Naive thymus-derived CD4-positive, alpha-beta T cell (primary cell): ENCODE data around the gene OSBPL3. TPM values are rescaled to one million over a fixed set of nuclear protein-coding genes. Genes with fewer than 3 reads are reported as not detected.

Experiments used
- ATAC-seq: fragments of 150-1000 bp; cut with Tn5 transposase; 2 replicates; pipeline ENCODE4 v1.10.0; 2021; ENCODE audit warnings: mild to moderate bottlenecking, moderate library complexity
- CTCF ChIA-PET: fragments of 350-600 bp; sonication (Branson Sonifier 250); formaldehyde crosslinking; loops from one replicate; lab custom pipeline; 2021; ENCODE audit warnings: antibody characterized with exemption; lab: Charles Lee
- POLR2A ChIA-PET: fragments of 350-600 bp; sonication (Branson Sonifier 250); formaldehyde crosslinking; loops from one replicate; lab custom pipeline; 2021; ENCODE audit warnings: antibody characterized with exemption, inconsistent platforms; lab: Charles Lee
- DNase-seq, 9 donors: peaks; one replicate each; pipeline versions ENCODE4 v3.0.0 to v3.0.0-alpha.2; 2020 to 2022; ENCODE audit warnings: mixed read lengths in 1 of 9
- H3K27ac ChIP-seq: one replicate; pipeline ENCODE4 v1.7.0; 2013; ENCODE audit warnings: mild to moderate bottlenecking, low read depth, low read length, moderate library complexity
- H3K27me3 ChIP-seq, 2 donors: one replicate each; pipeline ENCODE4 v1.7.0; 2013; ENCODE audit warnings: low read length in 2 of 2, mild to moderate bottlenecking in 2 of 2, moderate library complexity in 2 of 2; ENCODE audit not compliant: control insufficient read depth in 2 of 2, insufficient read depth in 2 of 2
- H3K36me3 ChIP-seq, 3 experiments: 1 replicate in 2 of 3; 2 replicates in 1 of 3; pipeline ENCODE4 v1.7.0; 2013; ENCODE audit warnings: low read length in 3 of 3, mild to moderate bottlenecking in 3 of 3, moderate library complexity in 1 of 3; ENCODE audit not compliant: insufficient read depth in 3 of 3, control insufficient read depth in 2 of 3
- H3K4me1 ChIP-seq, 2 donors: one replicate each; pipeline ENCODE4 v1.7.0; 2013; ENCODE audit warnings: low read length in 2 of 2, mild to moderate bottlenecking in 2 of 2, moderate library complexity in 1 of 2; ENCODE audit not compliant: control insufficient read depth in 2 of 2, insufficient read depth in 2 of 2
- H3K4me3 ChIP-seq: 2 replicates; pipeline ENCODE4 v1.7.0; 2013; ENCODE audit warnings: mild to moderate bottlenecking, low read length
- H3K9me3 ChIP-seq, 3 experiments: 1 replicate in 2 of 3; 2 replicates in 1 of 3; pipeline ENCODE4 v1.7.0; 2013; ENCODE audit warnings: low read length in 3 of 3; ENCODE audit not compliant: control insufficient read depth in 2 of 3
- H3K27ac Mint-ChIP-seq, 9 donors: one replicate each; pipeline ENCODE4 v1.8.0; 2020 to 2022; ENCODE audit warnings: mixed read lengths in 9 of 9, mild to moderate bottlenecking in 8 of 9, moderate library complexity in 5 of 9, inconsistent platforms in 2 of 9
- H3K27me3 Mint-ChIP-seq, 5 donors: one replicate each; pipeline ENCODE4 v1.8.0; 2021 to 2022; ENCODE audit warnings: mixed read lengths in 5 of 5, mild to moderate bottlenecking in 1 of 5
- H3K36me3 Mint-ChIP-seq, 5 donors: one replicate each; pipeline ENCODE4 v1.8.0; 2020 to 2022; ENCODE audit warnings: mixed read lengths in 5 of 5, mild to moderate bottlenecking in 3 of 5, inconsistent platforms in 1 of 5
- H3K4me1 Mint-ChIP-seq, 7 donors: one replicate each; pipeline ENCODE4 v1.8.0; 2020 to 2022; ENCODE audit warnings: mixed read lengths in 7 of 7, mild to moderate bottlenecking in 3 of 7, inconsistent platforms in 1 of 7
- H3K4me3 Mint-ChIP-seq, 10 donors: one replicate each; pipeline ENCODE4 v1.8.0; 2020 to 2022; ENCODE audit warnings: mild to moderate bottlenecking in 10 of 10, mixed read lengths in 10 of 10, moderate library complexity in 6 of 10, inconsistent platforms in 2 of 10
- H3K9me3 Mint-ChIP-seq, 11 donors: one replicate each; pipeline ENCODE4 v1.8.0; 2020 to 2022; ENCODE audit warnings: mixed read lengths in 11 of 11, mild to moderate bottlenecking in 4 of 11, inconsistent platforms in 1 of 11, moderate library complexity in 1 of 11
- intact Hi-C, 2 donors: fragments of 100-400 bp; cut with micrococcal nuclease; formaldehyde crosslinking; loops; one replicate each; pipeline ENCODE4 v1.15.1; 2023
- polyA plus RNA-seq, 2 donors: library from polyadenylated mRNA; unstranded; fragments of 300-500 nt; fragmentation: Illumina TruSeq; gene quantifications; one replicate each; pipeline ENCODE4 v1.2.3, GENCODE V29; 2021
- total RNA-seq, 6 experiments: library from RNA in 5 of 6; stranded (reverse) in 5 of 6; gene quantifications; 1 replicate in 5 of 6; 2 replicates in 1 of 6; pipeline ENCODE4 v1.2.3 and lab custom pipeline; 2021 to 2026

Gene OSBPL3
- total and polyA plus RNA-seq, 7 experiments from 2014 or later = 4.5 to 75.7 (median 19.2) TPM

DNA sequence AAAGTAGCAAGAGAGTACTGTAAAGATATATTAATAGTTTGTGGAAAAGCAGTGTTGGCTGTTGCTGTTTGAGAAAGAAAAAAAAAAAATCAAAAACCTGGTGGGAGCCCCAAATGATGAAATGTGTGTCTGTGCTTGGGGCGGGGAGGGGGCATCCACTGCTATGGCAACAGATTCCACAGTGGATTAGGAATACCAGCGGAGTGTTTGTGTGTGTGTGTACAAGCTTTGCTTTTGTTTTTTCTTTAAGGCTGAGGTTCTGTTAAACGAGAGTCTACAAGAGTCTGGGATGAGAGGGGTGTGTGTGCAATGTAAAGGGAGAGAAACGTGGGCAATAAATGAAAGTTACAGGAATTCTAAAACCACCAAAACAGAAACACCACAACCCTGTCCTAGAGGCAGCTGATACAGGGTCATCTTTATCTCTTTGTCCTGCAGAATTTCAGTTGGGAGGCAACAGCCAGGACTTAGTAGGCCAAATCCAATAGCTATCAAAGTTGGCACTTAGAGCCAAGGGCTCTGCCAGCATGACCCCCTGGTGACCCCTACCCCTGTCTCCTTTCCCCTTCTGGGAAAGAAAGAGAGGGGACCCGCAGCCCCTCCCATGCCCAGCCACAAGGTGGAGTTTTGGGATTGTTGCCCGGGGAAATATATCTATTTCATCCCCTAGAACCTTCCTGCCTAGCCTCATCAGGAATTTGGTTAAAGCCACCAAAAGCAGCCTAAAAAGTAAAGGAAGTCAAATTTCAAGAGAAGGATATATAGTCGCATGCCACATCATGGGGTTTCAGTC, 85.4 kb downstream of the OSBPL3 start:
- Histone ChIP-seq H3K4me1 (peaks cover 0 to 20% of the 10 kb centered on the region in 2 donors), H3K9me3 (no peaks in the 10 kb centered on the region), H3K4me3 (no peak overlapping the region), H3K36me3 (peaks cover 0 to 7% (median 0%) of the 10 kb centered on the region in 3 experiments), H3K27ac (no peak overlapping the region), H3K27me3 (no peaks in the 10 kb centered on the region)
- H3K4me3 Mint-ChIP-seq = no peak overlapping the region
- peaks cover 15 to 72% (median 27%) of the 10 kb centered on the region in 7 donors for H3K4me1 Mint-ChIP-seq
- ATAC-seq (no peak), DNase-seq (no peak)
- no peaks in the 10 kb centered on the region for H3K27me3 Mint-ChIP-seq
- H3K27ac Mint-ChIP-seq = no peak overlapping the region
- POLR2A ChIA-PET = interaction anchor here (1.0 kb wide), 1 partner anchor 39 kb away, joined by 3 read pairs; no protein-coding TSS in a partner anchor
- intact Hi-C loops = loop anchor here in 1 of 2 donors (1.0 to 2.0 kb wide), 2 partner anchors 16 to 176 kb away; no protein-coding TSS in a partner anchor
- peaks cover 0 to 32% (median 18%) of the 10 kb centered on the region in 5 donors for H3K36me3 Mint-ChIP-seq
- CTCF ChIA-PET = interaction anchor here (0.6 to 1.3 kb wide), 7 partner anchors 17 to 1392 kb away, joined by 3 to 4 read pairs (median 3); no protein-coding TSS in a partner anchor
- H3K9me3 Mint-ChIP-seq = no peaks in the 10 kb centered on the region

- no peaks in the 10 kb centered on the region for H3K9me3 ChIP-seq
- DNase-seq (no peak), ATAC-seq (no peak)
- H3K27ac Mint-ChIP-seq = no peak overlapping the region
- H3K4me1 ChIP-seq = peaks cover 0 to 6% of the 10 kb centered on the region in 2 donors
- H3K27ac ChIP-seq = no peak overlapping the region
- intact Hi-C loops = no loop called here
- H3K36me3 ChIP-seq = peaks cover 0 to 7% (median 4%) of the 10 kb centered on the region in 3 experiments
- peaks cover 3 to 61% (median 9%) of the 10 kb centered on the region in 7 donors for H3K4me1 Mint-ChIP-seq
- no peaks in the 10 kb centered on the region for H3K9me3 Mint-ChIP-seq
- H3K27me3 ChIP-seq = no peaks in the 10 kb centered on the region
- H3K4me3 ChIP-seq = no peak overlapping the region
- no peak overlapping the region for H3K4me3 Mint-ChIP-seq
- ChIA-PET POLR2A (no interaction called here), CTCF (interaction anchor here (1.0 to 1.2 kb wide), 2 partner anchors 9 to 71 kb away, joined by 5 read pairs; no protein-coding TSS in a partner anchor)
- H3K36me3 Mint-ChIP-seq = peaks cover 0 to 43% (median 27%) of the 10 kb centered on the region in 5 donors
- no peaks in the 10 kb centered on the region for H3K27me3 Mint-ChIP-seq
These were observed 88.7 kb downstream of the OSBPL3 start for GRCh38 chr7:24891311-24891735.

- peaks cover 0 to 48% (median 4%) of the 10 kb centered on the region in 7 donors for H3K4me1 Mint-ChIP-seq
- H3K27me3 Mint-ChIP-seq = no peaks in the 10 kb centered on the region
- Histone ChIP-seq H3K4me3 (no peak overlapping the region), H3K27me3 (no peaks in the 10 kb centered on the region), H3K36me3 (peaks cover 0 to 10% (median 7%) of the 10 kb centered on the region in 3 experiments), H3K27ac (no peak overlapping the region), H3K9me3 (no peaks in the 10 kb centered on the region), H3K4me1 (no peaks in the 10 kb centered on the region)
- CTCF ChIA-PET = no interaction called here
- H3K36me3 Mint-ChIP-seq = peaks cover 5 to 56% (median 31%) of the 10 kb centered on the region in 5 donors
- no peaks in the 10 kb centered on the region for H3K9me3 Mint-ChIP-seq
- no peak for ATAC-seq
- intact Hi-C loops = no loop called here
- H3K4me3 Mint-ChIP-seq = no peak overlapping the region
- H3K27ac Mint-ChIP-seq = no peak overlapping the region
- POLR2A ChIA-PET = interaction anchor here (0.7 kb wide), 1 partner anchor 10 kb away, joined by 3 read pairs; no protein-coding TSS in a partner anchor
- no peak for DNase-seq
These were observed 90.4 kb downstream of the OSBPL3 start for GRCh38 chr7:24889611-24890010.

- H3K36me3 ChIP-seq = peaks cover 0 to 10% (median 7%) of the 10 kb centered on the region in 3 experiments
- POLR2A ChIA-PET = no interaction called here
- ATAC-seq = no peak
- peak overlapping the region in 1 of 9 donors; percentile 41 for H3K27ac Mint-ChIP-seq
- H3K27me3 Mint-ChIP-seq = no peaks in the 10 kb centered on the region
- peaks cover 0 to 50% (median 0%) of the 10 kb centered on the region in 7 donors for H3K4me1 Mint-ChIP-seq
- CTCF ChIA-PET = interaction anchor here (0.6 kb wide), 1 partner anchor 1159 kb away, joined by 3 read pairs; no protein-coding TSS in a partner anchor
- peaks cover 5 to 66% (median 31%) of the 10 kb centered on the region in 5 donors for H3K36me3 Mint-ChIP-seq
- H3K9me3 ChIP-seq = no peaks in the 10 kb centered on the region
- intact Hi-C loops = no loop called here
- H3K4me3 ChIP-seq = no peak overlapping the region
- H3K27ac ChIP-seq = no peak overlapping the region
- H3K27me3 ChIP-seq = no peaks in the 10 kb centered on the region
- no peaks in the 10 kb centered on the region for H3K4me1 ChIP-seq
- no peak for DNase-seq
- H3K9me3 Mint-ChIP-seq = no peaks in the 10 kb centered on the region
- no peak overlapping the region for H3K4me3 Mint-ChIP-seq
These were observed 91.3 kb downstream of the OSBPL3 start for GRCh38 chr7:24888653-24889052.

- POLR2A ChIA-PET = no interaction called here
- no peaks in the 10 kb centered on the region for H3K9me3 Mint-ChIP-seq
- DNase-seq = no peak
- H3K36me3 ChIP-seq = peaks cover 0 to 10% (median 5%) of the 10 kb centered on the region in 3 experiments
- H3K27me3 ChIP-seq = no peaks in the 10 kb centered on the region
- H3K4me3 Mint-ChIP-seq = no peak overlapping the region
- intact Hi-C loops = no loop called here
- no peaks in the 10 kb centered on the region for H3K4me1 ChIP-seq
- no peak overlapping the region for H3K4me3 ChIP-seq
- no peak overlapping the region for H3K27ac ChIP-seq
- ATAC-seq = no peak
- H3K4me1 Mint-ChIP-seq = peaks cover 0 to 48% (median 0%) of the 10 kb centered on the region in 7 donors
- H3K27me3 Mint-ChIP-seq = no peaks in the 10 kb centered on the region
- no peak overlapping the region for H3K27ac Mint-ChIP-seq
- no peaks in the 10 kb centered on the region for H3K9me3 ChIP-seq
- CTCF ChIA-PET = no interaction called here
- peaks cover 5 to 65% (median 25%) of the 10 kb centered on the region in 5 donors for H3K36me3 Mint-ChIP-seq
These were observed 94.3 kb downstream of the OSBPL3 start for GRCh38 chr7:24885716-24886115.

- Histone ChIP-seq H3K36me3 (peaks cover 0 to 10% (median under 1%) of the 10 kb centered on the region in 3 experiments), H3K27me3 (no peaks in the 10 kb centered on the region), H3K4me1 (no peaks in the 10 kb centered on the region), H3K9me3 (no peaks in the 10 kb centered on the region), H3K4me3 (no peak overlapping the region), H3K27ac (no peak overlapping the region)
- intact Hi-C loops = no loop called here
- no peak for DNase-seq
- no peak for ATAC-seq
- ChIA-PET CTCF (no interaction called here), POLR2A (no interaction called here)
- Mint-ChIP-seq H3K4me3 (no peak overlapping the region), H3K9me3 (no peaks in the 10 kb centered on the region), H3K27ac (no peak overlapping the region), H3K36me3 (peaks cover 5 to 61% (median 22%) of the 10 kb centered on the region in 5 donors), H3K27me3 (no peaks in the 10 kb centered on the region), H3K4me1 (peaks cover 0 to 50% (median 0%) of the 10 kb centered on the region in 7 donors)
These were observed 94.7 kb downstream of the OSBPL3 start for GRCh38 chr7:24885305-24885704.
